Measurements from ENCODE around the gene TUBGCP3.

TUBGCP3 gene

GRCh38 chr13:112626761-112627160, 38.8 kb upstream of the TUBGCP3 start:
- no peak overlapping the region for H3K27ac ChIP-seq
- H3K27me3 ChIP-seq = no peaks in the 10 kb centered on the region
- no peak overlapping the region for H3K9ac ChIP-seq
- no peak overlapping the region for H3K4me3 ChIP-seq
- no peak for TF ChIP-seq Cebpa-rat (IDR thresholded peaks at IDR 0.05)
- H3K4me1 ChIP-seq = peaks cover 45% of the 10 kb centered on the region
- H4K20me1 ChIP-seq = no peaks in the 10 kb centered on the region
- H3K36me3 ChIP-seq = no peaks in the 10 kb centered on the region
- peak overlapping the region; percentile 73 for H3K4me2 ChIP-seq
- no peaks in the 10 kb centered on the region for H3K9me3 ChIP-seq

- Histone ChIP-seq H3K9ac (peak overlapping the region; percentile 42; the same call in 1 of the 2 replicates), H3K27ac (peak overlapping the region; percentile 71), H3K9me3 (no peaks in the 10 kb centered on the region), H3K4me2 (peak overlapping the region; percentile 73), H3K36me3 (no peaks in the 10 kb centered on the region), H4K20me1 (no peaks in the 10 kb centered on the region), H3K4me1 (peaks cover 45% of the 10 kb centered on the region), H3K4me3 (no peak overlapping the region), H3K27me3 (no peaks in the 10 kb centered on the region)
- no peak for TF ChIP-seq Cebpa-rat (IDR thresholded peaks at IDR 0.05)
Observed at GRCh38 chr13:112626124-112626523, 38.2 kb upstream of the TUBGCP3 start.

GRCh38 chr13:112625698-112626097, 37.7 kb upstream of the TUBGCP3 start:
- Histone ChIP-seq H3K27ac (peak overlapping the region; percentile 71), H3K36me3 (no peaks in the 10 kb centered on the region), H3K9me3 (no peaks in the 10 kb centered on the region), H4K20me1 (no peaks in the 10 kb centered on the region), H3K27me3 (no peaks in the 10 kb centered on the region), H3K4me2 (peak overlapping the region; percentile 73), H3K9ac (peak overlapping the region; percentile 42; the same call in 1 of the 2 replicates), H3K4me3 (no peak overlapping the region), H3K4me1 (peaks cover 45% of the 10 kb centered on the region)
- TF ChIP-seq Cebpa-rat (IDR thresholded peaks at IDR 0.05) = no peak

GRCh38 chr13:112624602-112625430, 36.9 kb upstream of the TUBGCP3 start:
- TF ChIP-seq Cebpa-rat (IDR thresholded peaks at IDR 0.05) = 0 out of 2 replicates have a peak, but pooled peaks have one; percentile 27
- Histone ChIP-seq H3K27ac (peak overlapping the region; percentile 71), H3K27me3 (no peaks in the 10 kb centered on the region), H3K4me2 (peak overlapping the region; percentile 73), H3K9ac (0 out of 2 replicates have a peak overlapping the region, but pooled peaks have one; percentile 42), H4K20me1 (no peaks in the 10 kb centered on the region), H3K9me3 (no peaks in the 10 kb centered on the region), H3K4me3 (no peak overlapping the region), H3K4me1 (peaks cover 45% of the 10 kb centered on the region), H3K36me3 (no peaks in the 10 kb centered on the region)

GRCh38 chr13:112624040-112624439, 36.1 kb upstream of the TUBGCP3 start:
- Histone ChIP-seq H3K9ac (no peak overlapping the region), H3K36me3 (no peaks in the 10 kb centered on the region), H3K4me3 (no peak overlapping the region), H4K20me1 (no peaks in the 10 kb centered on the region), H3K4me1 (peaks cover 39% of the 10 kb centered on the region), H3K27me3 (no peaks in the 10 kb centered on the region), H3K4me2 (peak overlapping the region; percentile 73; the same call in 1 of the 2 replicates), H3K9me3 (no peaks in the 10 kb centered on the region), H3K27ac (no peak overlapping the region)
- TF ChIP-seq Cebpa-rat (IDR thresholded peaks at IDR 0.05) = no peak

GRCh38 chr13:112623051-112623711, 35.2 kb upstream of the TUBGCP3 start:
- no peak overlapping the region for H3K4me3 ChIP-seq
- no peaks in the 10 kb centered on the region for H3K9me3 ChIP-seq
- H3K4me2 ChIP-seq = no peak overlapping the region
- H3K27ac ChIP-seq = no peak overlapping the region
- no peaks in the 10 kb centered on the region for H3K36me3 ChIP-seq
- TF ChIP-seq Cebpa-rat (IDR thresholded peaks at IDR 0.05) = no peak
- no peaks in the 10 kb centered on the region for H3K27me3 ChIP-seq
- H3K9ac ChIP-seq = no peak overlapping the region
- H3K4me1 ChIP-seq = peaks cover 36% of the 10 kb centered on the region
- H4K20me1 ChIP-seq = no peaks in the 10 kb centered on the region

GRCh38 chr13:112622375-112622774, 34.4 kb upstream of the TUBGCP3 start:
- no peak for TF ChIP-seq Cebpa-rat (IDR thresholded peaks at IDR 0.05)
- Histone ChIP-seq H3K9ac (no peak overlapping the region), H4K20me1 (no peaks in the 10 kb centered on the region), H3K36me3 (no peaks in the 10 kb centered on the region), H3K27ac (no peak overlapping the region), H3K27me3 (no peaks in the 10 kb centered on the region), H3K4me2 (no peak overlapping the region), H3K4me1 (peaks cover 36% of the 10 kb centered on the region), H3K9me3 (no peaks in the 10 kb centered on the region), H3K4me3 (no peak overlapping the region)

- no peak for TF ChIP-seq Cebpa-rat (IDR thresholded peaks at IDR 0.05)
- Histone ChIP-seq H3K27me3 (no peaks in the 10 kb centered on the region), H4K20me1 (no peaks in the 10 kb centered on the region), H3K36me3 (no peaks in the 10 kb centered on the region), H3K4me3 (no peak overlapping the region), H3K4me1 (peaks cover 12% of the 10 kb centered on the region), H3K9me3 (no peaks in the 10 kb centered on the region), H3K9ac (no peak overlapping the region), H3K4me2 (no peak overlapping the region), H3K27ac (no peak overlapping the region)
Observed at GRCh38 chr13:112619730-112620631, 32.0 kb upstream of the TUBGCP3 start.

GRCh38 chr13:112618501-112618900, 30.5 kb upstream of the TUBGCP3 start:
- H3K9ac ChIP-seq = no peak overlapping the region
- H3K4me1 ChIP-seq = peaks cover 7% of the 10 kb centered on the region
- H3K27me3 ChIP-seq = no peaks in the 10 kb centered on the region
- no peak overlapping the region for H3K4me2 ChIP-seq
- no peak for TF ChIP-seq Cebpa-rat (IDR thresholded peaks at IDR 0.05)
- H3K4me3 ChIP-seq = no peak overlapping the region
- no peaks in the 10 kb centered on the region for H3K9me3 ChIP-seq
- H3K36me3 ChIP-seq = no peaks in the 10 kb centered on the region
- no peak overlapping the region for H3K27ac ChIP-seq
- H4K20me1 ChIP-seq = no peaks in the 10 kb centered on the region
